Endometrial microvascular endothelial cells (primary cell): Measurements from ENCODE around the gene HOXC10. TPM values are rescaled to one million over a fixed set of nuclear protein-coding genes. Genes with fewer than 3 reads are reported as not detected.

Experiments
- in situ Hi-C: cut with HindIII; loops from 2 replicates; pipeline ENCODE4 v1.10.0; 2017; ENCODE audit warnings: low sequenced_read_pairs, low pct_unique_long_range_greater_than_20kb; ENCODE audit errors: inconsistent ontology term
- total RNA-seq: library from RNA; depleted of rRNA; stranded (reverse); fragments of >200 nt; gene quantifications from one replicate; pipeline ENCODE4 v1.2.3, GENCODE V29; 2015; ENCODE audit errors: inconsistent ontology term

HOXC10 gene
- total RNA-seq, 1 donor from 2014 or later = not detected

DNA sequence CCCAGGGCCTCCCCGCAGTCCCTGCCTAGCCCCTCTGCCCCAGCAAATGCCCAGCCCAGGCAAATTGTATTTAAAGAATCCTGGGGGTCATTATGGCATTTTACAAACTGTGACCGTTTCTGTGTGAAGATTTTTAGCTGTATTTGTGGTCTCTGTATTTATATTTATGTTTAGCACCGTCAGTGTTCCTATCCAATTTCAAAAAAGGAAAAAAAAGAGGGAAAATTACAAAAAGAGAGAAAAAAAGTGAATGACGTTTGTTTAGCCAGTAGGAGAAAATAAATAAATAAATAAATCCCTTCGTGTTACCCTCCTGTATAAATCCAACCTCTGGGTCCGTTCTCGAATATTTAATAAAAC lies 45.5 kb downstream of the HOXC10 start:
- in situ Hi-C loops = no loop called here

GRCh38 chr12:54030889-54031471 lies 46.0 kb downstream of the HOXC10 start:
- in situ Hi-C loops = no loop called here

DNA sequence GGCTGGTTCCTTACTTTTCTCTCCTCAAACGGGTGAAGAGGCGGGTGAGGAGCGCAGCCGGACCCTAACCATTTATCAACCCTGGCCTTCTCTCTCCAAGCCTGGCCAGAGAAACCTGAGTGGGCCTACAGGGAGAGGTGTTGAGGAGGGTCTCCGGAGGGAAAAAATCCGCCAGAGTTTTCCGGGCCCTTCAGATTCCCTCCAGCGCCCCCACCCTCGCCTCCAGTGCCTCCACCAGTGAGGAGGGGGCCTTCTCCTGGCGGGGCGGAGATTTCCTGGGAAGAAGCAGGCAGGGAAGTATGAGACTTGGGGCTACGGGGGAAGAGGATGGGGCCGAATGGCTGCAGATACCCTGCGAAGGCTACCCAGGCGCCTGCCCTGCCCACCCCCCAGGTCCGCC lies 46.5 kb downstream of the HOXC10 start:
- in situ Hi-C loops = no loop called here

DNA sequence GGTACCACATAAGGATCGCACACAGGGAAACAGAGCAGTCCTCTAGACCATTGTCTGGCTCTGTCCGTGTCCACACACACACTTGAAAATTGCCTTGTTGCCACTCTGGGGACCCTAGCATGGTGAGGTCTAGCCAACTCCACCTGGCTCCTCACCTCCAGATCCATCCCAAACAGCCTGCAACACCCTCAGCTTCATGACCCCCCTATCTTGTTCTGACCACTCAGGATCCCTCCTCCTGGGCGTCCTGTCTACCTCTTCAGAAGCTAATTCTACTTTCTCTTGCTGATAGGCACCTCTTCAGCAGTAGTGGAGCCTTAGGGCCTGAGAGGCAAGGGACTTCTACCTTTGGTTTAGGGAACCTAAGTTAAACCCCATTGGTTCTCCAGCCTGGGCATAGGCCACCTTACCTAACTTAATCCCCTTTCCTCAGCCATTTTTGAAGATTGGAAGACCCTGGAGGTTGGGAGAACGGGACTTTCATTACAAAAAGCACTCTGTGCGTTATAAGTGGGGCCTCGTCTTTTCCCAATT lies 47.2 kb downstream of the HOXC10 start:
- in situ Hi-C loops = no loop called here

DNA sequence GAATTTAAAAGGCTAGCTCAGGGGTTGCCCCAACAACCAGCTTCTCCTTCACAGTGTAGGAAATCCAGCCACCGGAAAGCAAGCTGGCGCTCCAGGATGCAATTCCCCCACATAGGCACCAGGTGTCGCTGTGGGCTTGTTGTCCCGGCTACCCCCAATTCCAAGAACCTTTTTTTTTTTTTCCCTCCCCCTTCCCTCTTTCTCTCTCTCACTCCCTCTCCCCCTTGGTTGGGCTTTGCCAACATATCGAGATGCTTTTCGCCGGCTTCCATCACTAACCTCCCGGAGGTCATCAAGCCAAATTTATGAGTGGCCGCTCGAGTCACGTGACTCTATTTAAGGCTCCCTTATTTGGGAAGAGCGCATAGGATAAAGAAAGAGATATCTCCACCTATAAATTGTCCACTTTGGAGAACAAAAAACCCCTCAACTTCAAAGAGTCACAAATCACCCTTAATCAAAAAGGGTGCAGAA lies 47.7 kb downstream of the HOXC10 start, which contains the start of gene HOXC5:
Gene HOXC5, plus strand, starts transcription at position 424 of the 474 bp plus-strand sequence. CDS start 73 bp downstream, outside the sequence.
- in situ Hi-C loops = no loop called here

GRCh38 chr12:54033106-54033979 lies 48.4 kb downstream of the HOXC10 start:
- in situ Hi-C loops = no loop called here

- in situ Hi-C loops = no loop called here
These were observed 49.2 kb downstream of the HOXC10 start for GRCh38 chr12:54033980-54034784.

DNA sequence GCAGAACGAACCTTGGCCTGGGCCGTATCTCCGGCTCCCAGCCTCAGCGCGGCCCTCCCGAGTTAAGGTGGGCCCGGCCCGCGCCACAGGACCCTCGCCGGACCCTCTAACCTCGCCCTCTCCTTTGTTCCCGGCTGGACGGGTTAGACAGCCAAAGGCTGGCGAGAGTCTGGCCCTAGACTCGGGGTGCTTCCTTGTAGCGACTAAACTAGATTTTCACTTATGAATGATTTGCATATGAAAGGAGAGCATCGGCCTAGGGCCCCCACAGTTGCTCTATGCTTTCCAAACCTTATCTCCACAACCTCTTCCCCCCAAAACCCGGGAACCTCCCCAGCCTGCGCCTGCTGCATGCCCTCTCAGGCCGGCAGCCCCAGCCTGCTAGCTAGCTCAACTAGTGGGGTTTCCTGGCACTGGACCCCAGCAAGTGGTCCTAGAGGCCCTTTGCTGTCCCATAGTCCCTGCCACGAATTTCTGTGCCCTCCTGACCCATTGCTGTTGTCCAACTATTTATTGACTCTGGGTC lies 49.9 kb downstream of the HOXC10 start:
- in situ Hi-C loops = no loop called here

DNA sequence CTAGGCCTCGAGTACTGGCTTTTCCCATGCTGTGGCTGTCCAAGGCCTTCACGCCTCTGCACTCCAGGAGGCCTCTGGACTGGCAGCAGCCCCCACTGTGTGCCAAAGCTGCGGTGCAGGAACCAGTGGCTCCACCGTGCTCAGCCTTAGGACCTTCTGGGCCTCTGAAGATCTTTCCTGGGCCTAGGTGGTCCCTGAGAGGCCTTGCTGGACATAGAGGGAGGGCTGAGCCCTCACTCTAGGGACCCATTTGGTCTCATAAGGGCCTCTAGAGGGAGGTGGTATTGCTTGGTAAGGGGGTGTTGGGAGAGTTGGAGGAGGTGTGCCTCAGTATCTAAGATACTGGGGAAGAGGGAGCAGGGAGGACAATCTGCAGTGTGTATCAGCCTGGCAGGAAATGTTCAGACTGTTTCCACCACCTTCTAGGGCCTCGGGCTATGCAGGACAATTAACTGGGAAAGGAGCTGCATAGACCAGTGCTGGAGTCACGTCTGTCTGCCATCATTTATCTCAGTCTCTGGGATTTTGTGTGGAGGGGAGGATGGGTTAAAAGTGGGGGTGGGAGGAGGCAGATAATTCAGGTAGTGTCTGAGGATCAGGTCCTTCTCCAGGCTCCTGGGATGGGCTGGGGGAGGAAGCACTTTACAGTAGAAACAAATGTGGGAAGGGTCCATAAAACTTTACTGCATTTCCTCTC lies 50.8 kb downstream of the HOXC10 start:
- in situ Hi-C loops = no loop called here

DNA sequence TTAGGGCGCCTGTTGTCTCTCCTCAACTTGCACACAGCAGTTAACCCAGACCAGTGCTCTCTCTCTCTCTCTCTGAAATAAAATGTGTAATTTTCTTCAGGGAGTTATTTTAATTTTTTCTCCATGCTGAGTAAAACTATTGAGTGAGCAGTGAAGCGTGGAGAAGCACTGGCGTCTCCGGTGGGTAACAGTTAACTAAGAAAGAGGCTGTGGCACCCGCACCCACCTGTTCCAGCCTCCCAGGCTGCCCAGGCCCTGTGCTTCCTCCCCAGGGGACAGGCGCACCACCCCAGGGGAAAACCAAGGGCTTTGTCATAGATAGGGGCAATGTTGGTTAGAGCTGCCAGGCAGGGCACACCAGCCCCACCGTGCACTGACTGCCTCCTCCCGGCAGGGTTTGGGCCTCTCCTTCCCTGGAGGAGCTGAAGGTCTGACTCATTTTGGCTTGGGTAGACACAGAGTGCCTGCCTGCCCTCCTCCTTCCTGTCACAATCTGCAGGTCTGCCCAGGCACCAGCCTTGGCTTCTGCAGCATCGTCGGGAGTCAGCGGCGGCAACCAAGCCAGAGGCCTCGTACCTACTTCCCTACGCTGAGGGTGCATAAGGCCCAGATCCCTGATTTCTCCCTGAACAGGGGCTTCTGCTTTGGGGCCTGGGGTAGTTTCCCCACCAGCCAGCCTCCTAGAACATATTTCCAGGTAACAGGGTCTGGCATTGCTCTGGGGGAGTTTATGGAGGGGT lies 51.8 kb downstream of the HOXC10 start:
- in situ Hi-C loops = no loop called here

GRCh38 chr12:54037360-54038283 lies 52.7 kb downstream of the HOXC10 start:
- in situ Hi-C loops = no loop called here

GRCh38 chr12:54038284-54038870 lies 53.4 kb downstream of the HOXC10 start:
- in situ Hi-C loops = no loop called here

DNA sequence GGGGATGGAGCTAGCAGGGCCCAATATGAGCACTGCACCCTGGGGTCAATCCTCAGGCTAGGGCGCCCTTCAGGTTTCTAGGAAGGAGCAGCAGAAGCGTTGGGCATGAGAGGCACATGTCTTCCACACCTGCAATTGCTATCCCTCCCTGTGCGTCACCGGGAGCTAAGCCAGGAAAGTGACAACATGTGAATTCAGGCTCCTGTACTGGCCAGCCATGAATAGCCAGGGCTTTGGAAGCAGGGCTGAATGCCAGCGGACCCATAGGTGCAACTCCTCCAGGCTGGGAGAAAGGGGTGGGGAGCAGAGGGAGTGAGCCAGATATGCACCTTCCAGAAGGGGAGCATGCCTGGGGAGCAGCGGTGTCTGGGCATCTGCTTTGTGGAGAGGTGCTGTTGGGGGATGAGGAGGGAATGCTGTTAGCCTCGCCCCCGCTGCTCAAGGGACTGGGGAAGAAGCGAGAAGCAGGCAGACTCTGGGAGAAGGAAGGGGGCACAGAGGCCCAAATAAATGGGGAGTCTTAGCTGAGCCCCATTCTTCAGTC lies 54.0 kb downstream of the HOXC10 start:
- in situ Hi-C loops = no loop called here

GRCh38 chr12:54039417-54040147 lies 54.6 kb downstream of the HOXC10 start:
- in situ Hi-C loops = no loop called here
